ENCODE results near the gene TBX21.

DNA sequence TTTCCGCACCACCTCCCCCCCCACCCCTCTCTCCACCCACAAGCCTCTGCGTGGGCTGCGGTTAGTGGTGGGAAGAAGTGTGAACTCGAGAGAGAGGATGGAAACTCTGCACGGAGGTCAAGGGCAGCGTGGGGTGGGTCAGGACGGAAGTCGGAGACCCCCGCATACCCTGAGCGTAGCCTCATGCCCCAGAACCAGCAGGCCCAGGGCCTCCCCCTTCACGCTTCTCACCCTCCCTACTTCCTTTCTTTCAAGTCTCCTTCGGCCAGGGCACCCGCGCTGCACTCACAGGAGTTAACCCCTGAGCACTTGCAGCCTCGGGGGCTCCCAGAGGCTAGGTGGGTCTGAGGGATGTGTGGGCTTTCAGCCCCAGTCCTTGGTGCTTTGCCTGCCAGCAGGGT, 29.8 kb upstream of the TBX21 start:
- TF ChIP-seq ZNF23 (tag by site-specific recombination; IDR thresholded peaks at IDR 0.05; ENCODE audit: borderline replicate concordance) (no peak), KLF9 (tag by site-specific recombination; IDR thresholded peaks at IDR 0.05; ENCODE audit: low read depth) (no peak), ZNF335 (tag by site-specific recombination; conservative IDR thresholded peaks at IDR 0.05) (no peak), ZNF24 (tag by site-specific recombination; IDR thresholded peaks at IDR 0.05) (no peak), ZNF121 (tag by site-specific recombination; IDR thresholded peaks at IDR 0.05) (no peak), PRDM1 (tag by site-specific recombination; IDR thresholded peaks at IDR 0.05) (no peak), ZNF274 (IDR thresholded peaks at IDR 0.05; ENCODE audit: low read length) (no peak), ZNF274 (tag by site-specific recombination; IDR thresholded peaks at IDR 0.05; ENCODE audit: borderline replicate concordance) (no peak)
- TF ChIP-seq, protein P1, sequence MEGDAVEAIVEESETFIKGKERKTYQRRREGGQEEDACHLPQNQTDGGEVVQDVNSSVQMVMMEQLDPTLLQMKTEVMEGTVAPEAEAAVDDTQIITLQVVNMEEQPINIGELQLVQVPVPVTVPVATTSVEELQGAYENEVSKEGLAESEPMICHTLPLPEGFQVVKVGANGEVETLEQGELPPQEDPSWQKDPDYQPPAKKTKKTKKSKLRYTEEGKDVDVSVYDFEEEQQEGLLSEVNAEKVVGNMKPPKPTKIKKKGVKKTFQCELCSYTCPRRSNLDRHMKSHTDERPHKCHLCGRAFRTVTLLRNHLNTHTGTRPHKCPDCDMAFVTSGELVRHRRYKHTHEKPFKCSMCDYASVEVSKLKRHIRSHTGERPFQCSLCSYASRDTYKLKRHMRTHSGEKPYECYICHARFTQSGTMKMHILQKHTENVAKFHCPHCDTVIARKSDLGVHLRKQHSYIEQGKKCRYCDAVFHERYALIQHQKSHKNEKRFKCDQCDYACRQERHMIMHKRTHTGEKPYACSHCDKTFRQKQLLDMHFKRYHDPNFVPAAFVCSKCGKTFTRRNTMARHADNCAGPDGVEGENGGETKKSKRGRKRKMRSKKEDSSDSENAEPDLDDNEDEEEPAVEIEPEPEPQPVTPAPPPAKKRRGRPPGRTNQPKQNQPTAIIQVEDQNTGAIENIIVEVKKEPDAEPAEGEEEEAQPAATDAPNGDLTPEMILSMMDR (tag by site-specific recombination; IDR thresholded peaks at IDR 0.05) = no peak
- TF ChIP-seq, protein P2, sequence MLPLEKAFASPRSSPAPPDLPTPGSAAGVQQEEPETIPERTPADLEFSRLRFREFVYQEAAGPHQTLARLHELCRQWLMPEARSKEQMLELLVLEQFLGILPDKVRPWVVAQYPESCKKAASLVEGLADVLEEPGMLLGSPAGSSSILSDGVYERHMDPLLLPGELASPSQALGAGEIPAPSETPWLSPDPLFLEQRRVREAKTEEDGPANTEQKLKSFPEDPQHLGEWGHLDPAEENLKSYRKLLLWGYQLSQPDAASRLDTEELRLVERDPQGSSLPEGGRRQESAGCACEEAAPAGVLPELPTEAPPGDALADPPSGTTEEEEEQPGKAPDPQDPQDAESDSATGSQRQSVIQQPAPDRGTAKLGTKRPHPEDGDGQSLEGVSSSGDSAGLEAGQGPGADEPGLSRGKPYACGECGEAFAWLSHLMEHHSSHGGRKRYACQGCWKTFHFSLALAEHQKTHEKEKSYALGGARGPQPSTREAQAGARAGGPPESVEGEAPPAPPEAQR (tag by site-specific recombination; IDR thresholded peaks at IDR 0.05) = no peak
- TF ChIP-seq, protein P3, sequence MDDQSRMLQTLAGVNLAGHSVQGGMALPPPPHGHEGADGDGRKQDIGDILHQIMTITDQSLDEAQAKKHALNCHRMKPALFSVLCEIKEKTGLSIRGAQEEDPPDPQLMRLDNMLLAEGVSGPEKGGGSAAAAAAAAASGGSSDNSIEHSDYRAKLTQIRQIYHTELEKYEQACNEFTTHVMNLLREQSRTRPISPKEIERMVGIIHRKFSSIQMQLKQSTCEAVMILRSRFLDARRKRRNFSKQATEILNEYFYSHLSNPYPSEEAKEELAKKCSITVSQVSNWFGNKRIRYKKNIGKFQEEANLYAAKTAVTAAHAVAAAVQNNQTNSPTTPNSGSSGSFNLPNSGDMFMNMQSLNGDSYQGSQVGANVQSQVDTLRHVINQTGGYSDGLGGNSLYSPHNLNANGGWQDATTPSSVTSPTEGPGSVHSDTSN (CRISPR knock-in tag; IDR thresholded peaks at IDR 0.05) = no peak
- TF ChIP-seq, protein P4, sequence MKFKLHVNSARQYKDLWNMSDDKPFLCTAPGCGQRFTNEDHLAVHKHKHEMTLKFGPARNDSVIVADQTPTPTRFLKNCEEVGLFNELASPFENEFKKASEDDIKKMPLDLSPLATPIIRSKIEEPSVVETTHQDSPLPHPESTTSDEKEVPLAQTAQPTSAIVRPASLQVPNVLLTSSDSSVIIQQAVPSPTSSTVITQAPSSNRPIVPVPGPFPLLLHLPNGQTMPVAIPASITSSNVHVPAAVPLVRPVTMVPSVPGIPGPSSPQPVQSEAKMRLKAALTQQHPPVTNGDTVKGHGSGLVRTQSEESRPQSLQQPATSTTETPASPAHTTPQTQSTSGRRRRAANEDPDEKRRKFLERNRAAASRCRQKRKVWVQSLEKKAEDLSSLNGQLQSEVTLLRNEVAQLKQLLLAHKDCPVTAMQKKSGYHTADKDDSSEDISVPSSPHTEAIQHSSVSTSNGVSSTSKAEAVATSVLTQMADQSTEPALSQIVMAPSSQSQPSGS (tag by site-specific recombination; IDR thresholded peaks at IDR 0.05; ENCODE audit: low read depth) = no peak

Measured in HEK293 (cell line).